Thyroid gland (tissue), 4 donors: Measurements from ENCODE around the gene IKZF2. TPM values are rescaled to one million over a fixed set of nuclear protein-coding genes. Genes with fewer than 3 reads are reported as not detected.

Source experiments
- DNase-seq, 2 donors: peaks; one replicate each; pipeline ENCODE4 v3.0.0-alpha.2; 2019
- H3K27ac ChIP-seq, 3 donors: fragments of 200-600 bp; sonication (generic); 1 replicate in 2 of 3; 2 replicates in 1 of 3; pipeline ENCODE4 v1.5.1; 2016 to 2019; ENCODE audit warnings: mild to moderate bottlenecking in 1 of 3, moderate library complexity in 1 of 3
- H3K27me3 ChIP-seq: fragments of 200-600 bp; sonication (generic); one replicate; pipeline ENCODE4 v1.5.1; 2019
- H3K36me3 ChIP-seq, 2 donors: fragments of 200-600 bp; sonication (generic); one replicate each; pipeline ENCODE4 v1.5.1; 2016 to 2019
- H3K4me1 ChIP-seq, 2 donors: fragments of 200-600 bp; sonication (generic); one replicate each; pipeline ENCODE4 v1.5.1; 2017 to 2019
- H3K4me3 ChIP-seq, 3 donors: fragments of 200-600 bp; sonication (generic); replicated peaks in 1 of 3; 1 replicate in 2 of 3; 2 replicates in 1 of 3; pipeline ENCODE4 v1.5.1; 2016; ENCODE audit warnings: mild to moderate bottlenecking in 1 of 3
- H3K9me3 ChIP-seq: fragments of 200-600 bp; sonication (generic); one replicate; pipeline ENCODE4 v1.5.1; 2017
- CTCF ChIP-seq, 6 experiments: fragments of 200-600 bp in 3 of 6; fragments of 450-650 bp in 3 of 6; sonication (generic) in 3 of 6; IDR thresholded peaks; one replicate each; pipeline ENCODE4 v1.5.1; 2016 to 2019; ENCODE audit warnings: antibody characterized with exemption in 6 of 6, mild to moderate bottlenecking in 2 of 6, inconsistent platforms in 1 of 6, moderate library complexity in 1 of 6
- POLR2A ChIP-seq, 2 donors: fragments of 450-650 bp; IDR thresholded peaks; one replicate each; pipeline ENCODE4 v1.6.1; 2017; ENCODE audit warnings: antibody characterized with exemption in 2 of 2, mild to moderate bottlenecking in 2 of 2, moderate library complexity in 1 of 2
- WGBS, 2 donors: methylation state at CpG; one replicate each; pipeline ENCODE4 v1.1.5; 2017; 5-methylcytosine and 5-hydroxymethylcytosine counted together
- intact Hi-C: fragments of 100-400 bp; cut with DNase I; formaldehyde crosslinking; loops from one replicate; pipeline ENCODE4 v1.15.1; 2023
- total RNA-seq, 4 donors: library from RNA; depleted of rRNA; stranded (reverse); fragments of >200 nt; gene quantifications; one replicate each; pipeline ENCODE4 v1.2.3, GENCODE V29; 2016

IKZF2 gene
- total RNA-seq, 4 donors from 2014 or later: 25.3 to 84.8 (median 47.2) TPM

GRCh38 chr2:213104903-213105202, 46.6 kb downstream of the IKZF2 start:
- no peak for TF ChIP-seq CTCF (IDR thresholded peaks at IDR 0.05)
- no peak for TF ChIP-seq POLR2A (IDR thresholded peaks at IDR 0.05)
- Histone ChIP-seq H3K4me1 (peaks cover 0 to 13% of the 10 kb centered on the region in 2 donors), H3K9me3 (no peaks in the 10 kb centered on the region), H3K36me3 (no peaks in the 10 kb centered on the region), H3K4me3 (no peak overlapping the region), H3K27ac (no peak overlapping the region), H3K27me3 (no peaks in the 10 kb centered on the region)
- intact Hi-C loops: no loop called here
- DNase-seq: no peak

GRCh38 chr2:213104092-213104902, 47.1 kb downstream of the IKZF2 start:
- no peak for TF ChIP-seq POLR2A (IDR thresholded peaks at IDR 0.05)
- TF ChIP-seq CTCF (IDR thresholded peaks at IDR 0.05): no peak
- WGBS, 2 donors: 53 to 57% methylated on average over 7 of the region's 7 CpGs
- peak; percentile 26 to 37 for DNase-seq
- H3K27me3 ChIP-seq: no peaks in the 10 kb centered on the region
- peaks cover 0 to 13% of the 10 kb centered on the region in 2 donors for H3K4me1 ChIP-seq
- H3K36me3 ChIP-seq: no peaks in the 10 kb centered on the region
- intact Hi-C loops: no loop called here
- no peaks in the 10 kb centered on the region for H3K9me3 ChIP-seq
- H3K27ac ChIP-seq: no peak overlapping the region
- no peak overlapping the region for H3K4me3 ChIP-seq

GRCh38 chr2:213101692-213102460, 49.5 kb downstream of the IKZF2 start:
- intact Hi-C loops: no loop called here
- no peak overlapping the region for H3K27ac ChIP-seq
- DNase-seq: no peak
- WGBS, 2 donors: 92 to 96% methylated on average over 5 of the region's 5 CpGs
- TF ChIP-seq CTCF (IDR thresholded peaks at IDR 0.05): no peak
- no peak for TF ChIP-seq POLR2A (IDR thresholded peaks at IDR 0.05)
- no peak overlapping the region for H3K4me3 ChIP-seq
- H3K4me1 ChIP-seq: peaks cover 0 to 13% of the 10 kb centered on the region in 2 donors
- H3K27me3 ChIP-seq: no peaks in the 10 kb centered on the region
- H3K9me3 ChIP-seq: no peaks in the 10 kb centered on the region
- no peaks in the 10 kb centered on the region for H3K36me3 ChIP-seq

- H3K27ac ChIP-seq: no peak overlapping the region
- TF ChIP-seq CTCF (IDR thresholded peaks at IDR 0.05): no peak
- no peak for TF ChIP-seq POLR2A (IDR thresholded peaks at IDR 0.05)
- intact Hi-C loops: no loop called here
- no peaks in the 10 kb centered on the region for H3K9me3 ChIP-seq
- H3K27me3 ChIP-seq: no peaks in the 10 kb centered on the region
- no peak for DNase-seq
- no peaks in the 10 kb centered on the region for H3K36me3 ChIP-seq
- 90 to 94% methylated on average over 1 of the region's 1 CpG for WGBS, 2 donors
- no peak overlapping the region for H3K4me3 ChIP-seq
- peaks cover 0 to 13% of the 10 kb centered on the region in 2 donors for H3K4me1 ChIP-seq
Observed at GRCh38 chr2:213101109-213101508, 50.3 kb downstream of the IKZF2 start.

- no peak for TF ChIP-seq CTCF (IDR thresholded peaks at IDR 0.05)
- TF ChIP-seq POLR2A (IDR thresholded peaks at IDR 0.05): no peak
- peak in 1 of 2 donors; percentile 9 for DNase-seq
- 80% methylated on average over 4 of the region's 4 CpGs for WGBS, 2 donors
- Histone ChIP-seq H3K4me3 (no peak overlapping the region), H3K9me3 (no peaks in the 10 kb centered on the region), H3K36me3 (no peaks in the 10 kb centered on the region), H3K4me1 (peaks cover 0 to 7% of the 10 kb centered on the region in 2 donors), H3K27me3 (no peaks in the 10 kb centered on the region), H3K27ac (no peak overlapping the region)
- intact Hi-C loops: no loop called here
Observed at GRCh38 chr2:213098612-213099011, 52.8 kb downstream of the IKZF2 start.
